HEK293 (cell line): ENCODE results near the gene TARBP1.

ENCODE experiments used
- CTCF ChIA-PET: fragments of 350-600 bp; formaldehyde crosslinking; extraction: SDS; loops from one replicate; lab custom pipeline; 2021; ENCODE audit warnings: antibody characterized with exemption; lab: Yijun Ruan, JAX
- POLR2A ChIA-PET: fragments of 300-600 bp; formaldehyde crosslinking; extraction: SDS; loops from one replicate; lab custom pipeline; 2020; ENCODE audit warnings: antibody characterized with exemption, inconsistent platforms; lab: Yijun Ruan, JAX
- H3K27ac ChIP-seq: fragments of 200-500 bp; sonication (Bioruptor generic); 2 replicates; pipeline ENCODE4 v1.5.1; 2014; ENCODE audit warnings: low read depth, low read length, control low read depth, inconsistent platforms; ENCODE audit errors: extremely low read depth
- H3K36me3 ChIP-seq, 2 experiments: fragments of 200-500 bp in 1 of 2; sonication (Bioruptor generic) in 1 of 2; 1 replicate in 1 of 2; 2 replicates in 1 of 2; pipeline ENCODE4 v1.5.1; 2014 to 2017; ENCODE audit warnings: inconsistent platforms in 2 of 2, low read length in 2 of 2; ENCODE audit not compliant: control insufficient read depth in 2 of 2, insufficient read depth in 1 of 2
- H3K4me1 ChIP-seq: fragments of 200-500 bp; sonication (Bioruptor generic); 2 replicates; pipeline ENCODE4 v1.5.1; 2014; ENCODE audit warnings: mild to moderate bottlenecking, low read length, inconsistent platforms; ENCODE audit not compliant: control insufficient read depth, insufficient read depth
- H3K4me3 ChIP-seq: 2 replicates; pipeline ENCODE4 v1.5.1; 2011; ENCODE audit warnings: low read depth, mild to moderate bottlenecking, control low read depth, low read length, moderate library complexity
- H3K9me3 ChIP-seq: fragments of 200-500 bp; sonication (Bioruptor generic); 2 replicates; pipeline ENCODE4 v1.5.1; 2014; ENCODE audit warnings: low read depth, low read length, inconsistent platforms; ENCODE audit not compliant: control insufficient read depth, insufficient read depth
- FEZF1 ChIP-seq: fragments of 450-650 bp; formaldehyde crosslinking; IDR thresholded peaks from 2 replicates; pipeline ENCODE4 v1.5.1; 2016; ENCODE audit warnings: missing biosample characterization, missing genetic modification characterization
- GFI1B ChIP-seq: fragments of 450-650 bp; formaldehyde crosslinking; IDR thresholded peaks from 2 replicates; pipeline ENCODE4 v1.5.1; 2016; ENCODE audit warnings: missing biosample characterization, missing genetic modification characterization
- GLI2 ChIP-seq: fragments of 450-650 bp; formaldehyde crosslinking; IDR thresholded peaks from 2 replicates; pipeline ENCODE4; 2017; ENCODE audit warnings: missing biosample characterization, missing genetic modification characterization, low read depth, borderline replicate concordance
- GLIS2 ChIP-seq: fragments of 450-650 bp; formaldehyde crosslinking; IDR thresholded peaks from 2 replicates; pipeline ENCODE4 v1.5.1; 2016; ENCODE audit warnings: missing biosample characterization, missing genetic modification characterization
- KLF8 ChIP-seq: fragments of 450-650 bp; formaldehyde crosslinking; IDR thresholded peaks from 2 replicates; pipeline ENCODE4 v1.5.1; 2016; ENCODE audit warnings: missing biosample characterization, missing genetic modification characterization
- KLF9 ChIP-seq: fragments of 450-650 bp; formaldehyde crosslinking; IDR thresholded peaks from 2 replicates; pipeline ENCODE4 v1.5.1; 2016; ENCODE audit warnings: missing biosample characterization, missing genetic modification characterization, low read depth
- SETDB1 ChIP-seq: IDR thresholded peaks from one replicate; pipeline ENCODE4 v1.6.1; 2017; ENCODE audit warnings: mild to moderate bottlenecking, low read length, moderate library complexity, mixed read lengths; ENCODE audit not compliant: insufficient read length
- ZBTB8A ChIP-seq: fragments of 450-650 bp; formaldehyde crosslinking; IDR thresholded peaks from 2 replicates; pipeline ENCODE4 v1.5.1; 2016; ENCODE audit warnings: missing biosample characterization, missing genetic modification characterization
- ZIC2 ChIP-seq: fragments of 450-650 bp; formaldehyde crosslinking; IDR thresholded peaks from 2 replicates; pipeline ENCODE4 v1.5.1; 2016; ENCODE audit warnings: missing biosample characterization, missing genetic modification characterization
- ZNF394 ChIP-seq: fragments of 450-650 bp; formaldehyde crosslinking; IDR thresholded peaks from 2 replicates; pipeline ENCODE4 v1.5.1; 2016; ENCODE audit warnings: missing biosample characterization, missing genetic modification characterization, mild to moderate bottlenecking, moderate library complexity, borderline replicate concordance
- ZNF561 ChIP-seq: fragments of 450-650 bp; IDR thresholded peaks from 2 replicates; pipeline ENCODE4 v1.5.1; 2018; ENCODE audit warnings: missing biosample characterization, missing genetic modification characterization, borderline replicate concordance
- ZNF629 ChIP-seq: fragments of 450-650 bp; formaldehyde crosslinking; IDR thresholded peaks from 2 replicates; pipeline ENCODE4 v1.5.1; 2017; ENCODE audit warnings: missing biosample characterization, missing genetic modification characterization
- ZNF664 ChIP-seq: fragments of 450-650 bp; formaldehyde crosslinking; IDR thresholded peaks from 2 replicates; pipeline ENCODE4 v1.5.1; 2016; ENCODE audit warnings: missing biosample characterization, missing genetic modification characterization
- ZNF677 ChIP-seq: fragments of 450-650 bp; IDR thresholded peaks from 2 replicates; pipeline ENCODE4 v1.5.0; 2018; ENCODE audit warnings: missing biosample characterization, mild to moderate bottlenecking, missing genetic modification characterization, moderate library complexity
- ZNF701 ChIP-seq: fragments of 450-650 bp; formaldehyde crosslinking; IDR thresholded peaks from 2 replicates; pipeline ENCODE4 v1.5.1; 2016; ENCODE audit warnings: missing biosample characterization, missing genetic modification characterization
- ZNF791 ChIP-seq: fragments of 450-650 bp; formaldehyde crosslinking; IDR thresholded peaks from 2 replicates; pipeline ENCODE4 v1.5.1; 2016; ENCODE audit warnings: missing biosample characterization, missing genetic modification characterization
- ZXDB ChIP-seq: fragments of 450-650 bp; formaldehyde crosslinking; IDR thresholded peaks from 2 replicates; pipeline ENCODE4 v1.5.1; 2016; ENCODE audit warnings: missing biosample characterization, missing genetic modification characterization
- TF ChIP-seq, protein P1 (sequence below): IDR thresholded peaks from 2 replicates; pipeline ENCODE4 v1.6.1; 2011; ENCODE audit warnings: mild to moderate bottlenecking, low read depth, low read length, borderline replicate concordance
- TF ChIP-seq, protein P2 (sequence below): fragments of 450-650 bp; formaldehyde crosslinking; IDR thresholded peaks from 2 replicates; pipeline ENCODE4; 2016; ENCODE audit warnings: missing biosample characterization, missing genetic modification characterization
- TF ChIP-seq, protein P3 (sequence below): fragments of 450-650 bp; IDR thresholded peaks from 2 replicates; pipeline ENCODE4 v1.5.1; 2018; ENCODE audit warnings: missing biosample characterization, mild to moderate bottlenecking, missing genetic modification characterization
- TF ChIP-seq, protein P4 (sequence below): fragments of 450-650 bp; formaldehyde crosslinking; IDR thresholded peaks from 2 replicates; pipeline ENCODE4 v1.5.1; 2016; ENCODE audit warnings: missing biosample characterization, missing genetic modification characterization
- TF ChIP-seq, protein P5 (sequence below): fragments of 450-650 bp; formaldehyde crosslinking; IDR thresholded peaks from 2 replicates; pipeline ENCODE4 v1.5.1; 2016; ENCODE audit warnings: missing biosample characterization, missing genetic modification characterization

TARBP1 gene

DNA sequence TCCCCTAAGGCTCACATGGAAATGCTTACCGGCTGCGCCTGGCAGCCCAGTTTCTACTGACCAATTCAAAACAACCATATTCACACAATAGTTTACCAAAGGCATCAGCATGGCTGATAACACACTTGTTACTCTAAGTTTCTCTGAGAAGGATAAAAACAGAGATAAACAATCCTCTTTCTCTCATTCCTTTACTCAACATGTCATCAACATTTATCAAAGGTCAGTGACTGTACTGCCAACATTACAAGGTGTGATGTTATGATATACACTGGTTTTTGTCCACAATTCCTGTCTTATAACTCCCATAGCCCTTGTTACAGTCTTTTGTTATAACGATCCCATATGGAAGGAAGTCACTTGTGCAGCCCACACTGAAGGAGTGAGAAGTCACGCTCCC lies 72.1 kb downstream of the TARBP1 start:
- no peaks in the 10 kb centered on the region for H3K4me1 ChIP-seq
- H3K4me3 ChIP-seq, result no peak overlapping the region
- no peaks in the 10 kb centered on the region for H3K9me3 ChIP-seq
- TF ChIP-seq ZNF677 (tag by site-specific recombination) (no peak), ZNF561 (tag by site-specific recombination) (no peak), GFI1B (no peak)
- TF ChIP-seq, all 188 proteins: peak for 0
- ChIA-PET POLR2A (no interaction called here), CTCF (no interaction called here)
- H3K36me3 ChIP-seq, result peaks cover 9 to 26% of the 10 kb centered on the region in 2 experiments; a peak in 2 of 3 replicates
- no peak overlapping the region for H3K27ac ChIP-seq

DNA sequence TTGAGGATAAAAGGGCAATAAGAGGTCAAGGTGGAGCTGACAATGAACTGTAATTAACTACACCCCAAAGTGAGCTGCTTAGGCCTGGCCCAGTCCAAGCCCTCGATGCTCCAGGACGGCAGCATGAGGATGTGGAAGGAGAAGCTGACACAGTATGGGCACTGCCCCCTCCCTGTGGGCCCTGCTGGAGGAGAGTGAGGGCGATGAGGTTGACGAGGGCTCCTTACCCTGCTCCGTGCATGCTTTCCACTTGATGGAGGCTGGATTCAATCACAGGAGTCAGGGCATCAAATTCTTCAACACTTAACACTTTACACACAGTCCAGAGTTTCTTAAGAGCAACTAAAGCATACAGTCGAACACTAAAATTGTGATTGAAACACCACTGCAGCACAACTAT lies 73.3 kb downstream of the TARBP1 start:
- POLR2A ChIA-PET, result interaction anchor here (0.7 kb wide), 1 partner anchor 130 kb away, joined by 3 read pairs; no protein-coding TSS in a partner anchor
- H3K36me3 ChIP-seq, result peaks cover 6 to 22% of the 10 kb centered on the region in 2 experiments; a peak in 2 of 3 replicates
- no peaks in the 10 kb centered on the region for H3K4me1 ChIP-seq
- H3K27ac ChIP-seq, result no peak overlapping the region
- no peaks in the 10 kb centered on the region for H3K9me3 ChIP-seq
- TF ChIP-seq ZNF701 (tag by site-specific recombination), result no peak
- TF ChIP-seq, protein P1, sequence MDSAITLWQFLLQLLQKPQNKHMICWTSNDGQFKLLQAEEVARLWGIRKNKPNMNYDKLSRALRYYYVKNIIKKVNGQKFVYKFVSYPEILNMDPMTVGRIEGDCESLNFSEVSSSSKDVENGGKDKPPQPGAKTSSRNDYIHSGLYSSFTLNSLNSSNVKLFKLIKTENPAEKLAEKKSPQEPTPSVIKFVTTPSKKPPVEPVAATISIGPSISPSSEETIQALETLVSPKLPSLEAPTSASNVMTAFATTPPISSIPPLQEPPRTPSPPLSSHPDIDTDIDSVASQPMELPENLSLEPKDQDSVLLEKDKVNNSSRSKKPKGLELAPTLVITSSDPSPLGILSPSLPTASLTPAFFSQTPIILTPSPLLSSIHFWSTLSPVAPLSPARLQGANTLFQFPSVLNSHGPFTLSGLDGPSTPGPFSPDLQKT, result no peak
- no peak for TF ChIP-seq ZNF664
- TF ChIP-seq, protein P2, sequence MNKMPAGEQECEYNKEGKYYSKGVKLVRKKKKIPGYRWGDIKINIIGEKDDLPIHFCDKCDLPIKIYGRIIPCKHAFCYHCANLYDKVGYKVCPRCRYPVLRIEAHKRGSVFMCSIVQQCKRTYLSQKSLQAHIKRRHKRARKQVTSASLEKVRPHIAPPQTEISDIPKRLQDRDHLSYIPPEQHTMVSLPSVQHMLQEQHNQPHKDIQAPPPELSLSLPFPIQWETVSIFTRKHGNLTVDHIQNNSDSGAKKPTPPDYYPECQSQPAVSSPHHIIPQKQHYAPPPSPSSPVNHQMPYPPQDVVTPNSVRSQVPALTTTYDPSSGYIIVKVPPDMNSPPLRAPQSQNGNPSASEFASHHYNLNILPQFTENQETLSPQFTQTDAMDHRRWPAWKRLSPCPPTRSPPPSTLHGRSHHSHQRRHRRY (tag by site-specific recombination), result no peak
- TF ChIP-seq, protein P3, sequence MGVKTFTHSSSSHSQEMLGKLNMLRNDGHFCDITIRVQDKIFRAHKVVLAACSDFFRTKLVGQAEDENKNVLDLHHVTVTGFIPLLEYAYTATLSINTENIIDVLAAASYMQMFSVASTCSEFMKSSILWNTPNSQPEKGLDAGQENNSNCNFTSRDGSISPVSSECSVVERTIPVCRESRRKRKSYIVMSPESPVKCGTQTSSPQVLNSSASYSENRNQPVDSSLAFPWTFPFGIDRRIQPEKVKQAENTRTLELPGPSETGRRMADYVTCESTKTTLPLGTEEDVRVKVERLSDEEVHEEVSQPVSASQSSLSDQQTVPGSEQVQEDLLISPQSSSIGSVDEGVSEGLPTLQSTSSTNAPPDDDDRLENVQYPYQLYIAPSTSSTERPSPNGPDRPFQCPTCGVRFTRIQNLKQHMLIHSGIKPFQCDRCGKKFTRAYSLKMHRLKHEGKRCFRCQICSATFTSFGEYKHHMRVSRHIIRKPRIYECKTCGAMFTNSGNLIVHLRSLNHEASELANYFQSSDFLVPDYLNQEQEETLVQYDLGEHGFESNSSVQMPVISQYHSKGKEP (tag by site-specific recombination), result no peak
- no peak for TF ChIP-seq GLIS2 (tag by site-specific recombination)
- no peak for TF ChIP-seq ZXDB
- TF ChIP-seq ZNF791, result no peak
- TF ChIP-seq, protein P4, sequence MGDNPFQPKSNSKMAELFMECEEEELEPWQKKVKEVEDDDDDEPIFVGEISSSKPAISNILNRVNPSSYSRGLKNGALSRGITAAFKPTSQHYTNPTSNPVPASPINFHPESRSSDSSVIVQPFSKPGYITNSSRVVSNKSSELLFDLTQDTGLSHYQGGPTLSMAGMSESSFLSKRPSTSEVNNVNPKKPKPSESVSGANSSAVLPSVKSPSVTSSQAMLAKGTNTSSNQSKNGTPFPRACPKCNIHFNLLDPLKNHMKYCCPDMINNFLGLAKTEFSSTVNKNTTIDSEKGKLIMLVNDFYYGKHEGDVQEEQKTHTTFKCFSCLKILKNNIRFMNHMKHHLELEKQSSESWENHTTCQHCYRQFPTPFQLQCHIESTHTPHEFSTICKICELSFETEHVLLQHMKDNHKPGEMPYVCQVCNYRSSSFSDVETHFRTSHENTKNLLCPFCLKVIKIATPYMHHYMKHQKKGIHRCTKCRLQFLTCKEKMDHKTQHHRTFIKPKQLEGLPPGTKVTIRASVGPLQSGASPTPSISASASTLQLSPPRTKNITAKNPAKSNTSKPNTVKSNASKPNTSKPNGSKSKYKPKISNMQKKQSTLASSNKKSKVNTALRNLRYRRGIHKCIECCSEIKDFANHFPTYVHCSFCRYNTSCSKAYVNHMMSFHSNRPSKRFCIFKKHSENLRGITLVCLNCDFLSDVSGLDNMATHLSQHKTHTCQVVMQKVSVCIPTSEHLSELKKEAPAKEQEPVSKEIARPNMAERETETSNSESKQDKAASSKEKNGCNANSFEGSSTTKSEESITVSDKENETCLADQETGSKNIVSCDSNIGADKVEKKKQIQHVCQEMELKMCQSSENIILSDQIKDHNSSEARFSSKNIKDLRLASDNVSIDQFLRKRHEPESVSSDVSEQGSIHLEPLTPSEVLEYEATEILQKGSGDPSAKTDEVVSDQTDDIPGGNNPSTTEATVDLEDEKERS, result no peak
- no peak for TF ChIP-seq ZNF394 (tag by site-specific recombination)
- no peak for TF ChIP-seq FEZF1 (tag by site-specific recombination)
- no peak for TF ChIP-seq KLF9 (tag by site-specific recombination)
- TF ChIP-seq KLF8 (tag by site-specific recombination), result no peak
- no peak for TF ChIP-seq ZIC2 (tag by site-specific recombination)
- TF ChIP-seq ZBTB8A (tag by site-specific recombination), result no peak
- no peak for TF ChIP-seq SETDB1
- TF ChIP-seq ZNF629 (tag by site-specific recombination), result no peak
- TF ChIP-seq GLI2 (tag by site-specific recombination), result no peak
- TF ChIP-seq, protein P5, sequence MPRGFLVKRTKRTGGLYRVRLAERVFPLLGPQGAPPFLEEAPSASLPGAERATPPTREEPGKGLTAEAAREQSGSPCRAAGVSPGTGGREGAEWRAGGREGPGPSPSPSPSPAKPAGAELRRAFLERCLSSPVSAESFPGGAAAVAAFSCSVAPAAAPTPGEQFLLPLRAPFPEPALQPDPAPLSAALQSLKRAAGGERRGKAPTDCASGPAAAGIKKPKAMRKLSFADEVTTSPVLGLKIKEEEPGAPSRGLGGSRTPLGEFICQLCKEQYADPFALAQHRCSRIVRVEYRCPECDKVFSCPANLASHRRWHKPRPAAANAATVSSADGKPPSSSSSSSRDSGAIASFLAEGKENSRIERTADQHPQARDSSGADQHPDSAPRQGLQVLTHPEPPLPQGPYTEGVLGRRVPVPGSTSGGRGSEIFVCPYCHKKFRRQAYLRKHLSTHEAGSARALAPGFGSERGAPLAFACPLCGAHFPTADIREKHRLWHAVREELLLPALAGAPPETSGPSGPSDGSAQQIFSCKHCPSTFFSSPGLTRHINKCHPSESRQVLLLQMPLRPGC (tag by site-specific recombination), result no peak
- TF ChIP-seq, all 188 proteins: peak for 0
- no peak overlapping the region for H3K4me3 ChIP-seq
- CTCF ChIA-PET, result interaction anchor here (0.6 kb wide), 1 partner anchor 35 kb away, joined by 3 read pairs; no protein-coding TSS in a partner anchor
